WTC11 (cell line): Measurements from ENCODE around the gene EMD.

ENCODE experiments used
- ZNF263 ChIP-seq: sonication (generic); formaldehyde crosslinking; IDR thresholded peaks from 2 replicates; pipeline ENCODE4 v1.8.1; 2022; ENCODE audit warnings: low read depth, mild to moderate bottlenecking, moderate library complexity, missing genetic modification reagents
- TF ChIP-seq, protein P1 (sequence below): sonication (generic); formaldehyde crosslinking; IDR thresholded peaks from 2 replicates; pipeline ENCODE4 v1.8.1; 2022; ENCODE audit warnings: low read depth, missing genetic modification reagents, borderline replicate concordance

GRCh38 chrX:154409222-154409871, 30.3 kb downstream of the EMD start, which contains the start of gene DNASE1L1:
- TF ChIP-seq ZNF263 (CRISPR knock-in tag) = no peak
- TF ChIP-seq, protein P1, sequence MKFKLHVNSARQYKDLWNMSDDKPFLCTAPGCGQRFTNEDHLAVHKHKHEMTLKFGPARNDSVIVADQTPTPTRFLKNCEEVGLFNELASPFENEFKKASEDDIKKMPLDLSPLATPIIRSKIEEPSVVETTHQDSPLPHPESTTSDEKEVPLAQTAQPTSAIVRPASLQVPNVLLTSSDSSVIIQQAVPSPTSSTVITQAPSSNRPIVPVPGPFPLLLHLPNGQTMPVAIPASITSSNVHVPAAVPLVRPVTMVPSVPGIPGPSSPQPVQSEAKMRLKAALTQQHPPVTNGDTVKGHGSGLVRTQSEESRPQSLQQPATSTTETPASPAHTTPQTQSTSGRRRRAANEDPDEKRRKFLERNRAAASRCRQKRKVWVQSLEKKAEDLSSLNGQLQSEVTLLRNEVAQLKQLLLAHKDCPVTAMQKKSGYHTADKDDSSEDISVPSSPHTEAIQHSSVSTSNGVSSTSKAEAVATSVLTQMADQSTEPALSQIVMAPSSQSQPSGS = no peak
